WTC11 (cell line): Measurements from ENCODE around the gene EYS.

ENCODE experiments used
- AFF4 ChIP-seq: sonication (generic); formaldehyde crosslinking; IDR thresholded peaks from 2 replicates; pipeline ENCODE4 v1.8.1; 2023; ENCODE audit warnings: mild to moderate bottlenecking, missing genetic modification reagents, borderline replicate concordance
- ATF1 ChIP-seq: sonication (generic); formaldehyde crosslinking; IDR thresholded peaks from 2 replicates; pipeline ENCODE4 v1.8.1; 2023; ENCODE audit warnings: mild to moderate bottlenecking, moderate library complexity, missing genetic modification reagents
- CTCF ChIP-seq: fragments of 200-600 bp; IDR thresholded peaks from 2 replicates; pipeline ENCODE4 v1.8.0; 2022; ENCODE audit warnings: antibody characterized with exemption
- ESRRA ChIP-seq: sonication (generic); formaldehyde crosslinking; IDR thresholded peaks from 2 replicates; pipeline ENCODE4 v1.8.1; 2022; ENCODE audit warnings: mild to moderate bottlenecking, missing genetic modification reagents, borderline replicate concordance
- ETV6 ChIP-seq: sonication (generic); formaldehyde crosslinking; IDR thresholded peaks from 2 replicates; pipeline ENCODE4 v1.8.1; 2022; ENCODE audit warnings: mild to moderate bottlenecking, missing genetic modification reagents
- KAT7 ChIP-seq: sonication (generic); formaldehyde crosslinking; IDR thresholded peaks from 2 replicates; pipeline ENCODE4 v1.8.1; 2023; ENCODE audit warnings: missing genetic modification reagents, mild to moderate bottlenecking, borderline replicate concordance
- MYBL2 ChIP-seq: sonication (generic); formaldehyde crosslinking; IDR thresholded peaks from 2 replicates; pipeline ENCODE4 v1.8.1; 2023; ENCODE audit warnings: mild to moderate bottlenecking, moderate library complexity, missing genetic modification reagents
- NR3C1 ChIP-seq: sonication (generic); formaldehyde crosslinking; conservative IDR thresholded peaks from 2 replicates; pipeline ENCODE4 v1.8.1; 2023; ENCODE audit warnings: low read depth, mild to moderate bottlenecking, missing genetic modification reagents
- PRRX2 ChIP-seq: fragments of 250-450 bp; sonication (Bioruptor Pico); IDR thresholded peaks from 2 replicates; pipeline ENCODE4 v1.8.0; 2021; ENCODE audit warnings: mild to moderate bottlenecking
- TP53 ChIP-seq: sonication (generic); formaldehyde crosslinking; IDR thresholded peaks from 2 replicates; pipeline ENCODE4 v1.8.1; 2023; ENCODE audit warnings: mild to moderate bottlenecking, missing genetic modification reagents
- ZNF121 ChIP-seq: sonication (generic); formaldehyde crosslinking; IDR thresholded peaks from 2 replicates; pipeline ENCODE4 v1.8.0; 2023; ENCODE audit warnings: missing genetic modification reagents
- ZNF263 ChIP-seq: sonication (generic); formaldehyde crosslinking; IDR thresholded peaks from 2 replicates; pipeline ENCODE4 v1.8.1; 2022; ENCODE audit warnings: low read depth, mild to moderate bottlenecking, moderate library complexity, missing genetic modification reagents

GRCh38 chr6:64696053-64696452, 1011.0 kb downstream of the EYS start:
- no peak for TF ChIP-seq CTCF
- TF ChIP-seq MYBL2 (CRISPR knock-in tag): no peak
- no peak for TF ChIP-seq KAT7 (CRISPR knock-in tag)
- no peak for TF ChIP-seq ATF1 (CRISPR knock-in tag)
- no peak for TF ChIP-seq PRRX2 (CRISPR knock-in tag)
- no peak for TF ChIP-seq NR3C1
- TF ChIP-seq ZNF121: no peak
- TF ChIP-seq ETV6 (CRISPR knock-in tag): no peak
- no peak for TF ChIP-seq ESRRA
- TF ChIP-seq AFF4: no peak
- no peak for TF ChIP-seq TP53
- no peak for TF ChIP-seq ZNF263 (CRISPR knock-in tag)
